Fibroblast of pulmonary artery (primary cell): ENCODE data around the gene EPYC.
"Not testable (repeated sequence)": the region's sequence is repeated elsewhere in the genome, so short reads cannot be mapped to it uniquely, and the experiment has no call there.

Experiments
- DNase-seq: peaks from one replicate; pipeline ENCODE4 v3.0.0-alpha.2; 2010; ENCODE audit warnings: low read depth
- H3K4me3 ChIP-seq: replicated peaks from 2 replicates; pipeline ENCODE4 v1.5.1; 2011; ENCODE audit warnings: low read depth, mild to moderate bottlenecking, control low read depth, low read length, moderate library complexity
- TF ChIP-seq, protein P1 (sequence below): IDR thresholded peaks from 2 replicates; pipeline ENCODE4 v1.5.1; 2011; ENCODE audit warnings: mild to moderate bottlenecking, control low read depth, low read length, inconsistent platforms; ENCODE audit errors: missing control alignments

The EPYC gene

DNA sequence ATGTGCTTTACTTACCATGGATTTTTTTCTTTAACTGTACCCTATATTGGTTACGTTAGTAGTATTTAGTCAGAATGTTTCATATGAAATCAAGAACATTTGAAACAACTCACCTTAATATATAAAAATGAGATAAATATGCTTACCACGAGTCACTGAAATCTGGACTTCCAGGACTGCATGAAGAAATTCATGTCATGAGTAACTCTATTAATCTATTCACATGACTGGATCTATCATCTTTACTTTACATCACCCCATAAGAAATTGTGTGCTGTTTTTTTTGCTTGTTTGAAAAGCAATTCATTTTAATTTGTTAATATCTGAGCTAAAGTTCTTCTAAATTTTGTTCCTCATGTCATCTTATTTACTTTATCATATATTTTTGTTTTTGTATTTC lies 5.2 kb downstream of the EPYC start:
- TF ChIP-seq, protein P1, sequence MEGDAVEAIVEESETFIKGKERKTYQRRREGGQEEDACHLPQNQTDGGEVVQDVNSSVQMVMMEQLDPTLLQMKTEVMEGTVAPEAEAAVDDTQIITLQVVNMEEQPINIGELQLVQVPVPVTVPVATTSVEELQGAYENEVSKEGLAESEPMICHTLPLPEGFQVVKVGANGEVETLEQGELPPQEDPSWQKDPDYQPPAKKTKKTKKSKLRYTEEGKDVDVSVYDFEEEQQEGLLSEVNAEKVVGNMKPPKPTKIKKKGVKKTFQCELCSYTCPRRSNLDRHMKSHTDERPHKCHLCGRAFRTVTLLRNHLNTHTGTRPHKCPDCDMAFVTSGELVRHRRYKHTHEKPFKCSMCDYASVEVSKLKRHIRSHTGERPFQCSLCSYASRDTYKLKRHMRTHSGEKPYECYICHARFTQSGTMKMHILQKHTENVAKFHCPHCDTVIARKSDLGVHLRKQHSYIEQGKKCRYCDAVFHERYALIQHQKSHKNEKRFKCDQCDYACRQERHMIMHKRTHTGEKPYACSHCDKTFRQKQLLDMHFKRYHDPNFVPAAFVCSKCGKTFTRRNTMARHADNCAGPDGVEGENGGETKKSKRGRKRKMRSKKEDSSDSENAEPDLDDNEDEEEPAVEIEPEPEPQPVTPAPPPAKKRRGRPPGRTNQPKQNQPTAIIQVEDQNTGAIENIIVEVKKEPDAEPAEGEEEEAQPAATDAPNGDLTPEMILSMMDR, result no peak
- H3K4me3 ChIP-seq, result no peak overlapping the region
- DNase-seq, result no peak

DNA sequence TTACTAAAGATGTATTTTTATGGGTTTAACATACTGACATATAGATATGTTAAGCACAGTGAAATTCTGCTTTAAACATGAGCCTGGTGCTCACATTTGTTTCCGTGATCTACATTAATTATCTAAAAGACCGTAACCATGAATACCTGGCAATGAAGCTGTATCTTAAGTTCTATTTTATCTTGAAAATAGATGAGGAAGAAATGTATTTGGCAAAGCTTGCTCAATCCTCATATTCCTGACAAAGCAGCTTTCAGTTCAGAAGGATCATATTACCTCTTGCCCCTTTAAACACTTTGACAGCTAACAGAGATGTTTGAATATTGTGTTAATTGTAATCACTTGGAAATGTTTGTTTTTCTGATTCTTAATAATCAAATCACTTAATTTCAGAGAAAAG lies 9.8 kb downstream of the EPYC start:
- peak; percentile 36 for DNase-seq
- TF ChIP-seq, protein P1, result no peak
- no peak overlapping the region for H3K4me3 ChIP-seq

DNA sequence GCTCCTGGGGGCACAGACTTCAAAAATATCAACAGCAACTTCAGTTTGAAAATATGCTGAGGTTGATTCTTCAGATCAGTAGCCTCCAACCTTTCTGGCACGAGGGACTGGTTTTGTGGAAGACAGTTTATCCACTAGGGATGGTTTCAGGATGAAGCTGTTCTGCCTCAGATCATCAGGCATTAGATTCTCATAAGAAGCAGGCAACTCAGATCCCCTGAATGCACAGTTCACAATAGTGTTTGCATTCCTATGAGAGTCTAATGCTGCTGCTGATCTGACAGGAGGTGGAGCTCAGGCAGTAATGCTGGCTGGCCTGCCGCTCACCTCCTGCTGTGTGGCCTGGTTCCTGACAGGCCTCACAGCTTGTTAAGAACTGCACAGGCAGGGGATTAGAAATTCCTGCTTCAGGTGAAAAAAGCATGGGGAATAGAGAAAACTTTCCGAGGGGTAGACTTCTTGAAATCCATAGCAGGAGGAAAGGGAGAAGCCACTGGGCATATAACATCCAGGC lies 12.8 kb downstream of the EPYC start:
- TF ChIP-seq, protein P1, result no peak
- no peak for DNase-seq
- H3K4me3 ChIP-seq, result no peak overlapping the region

DNA sequence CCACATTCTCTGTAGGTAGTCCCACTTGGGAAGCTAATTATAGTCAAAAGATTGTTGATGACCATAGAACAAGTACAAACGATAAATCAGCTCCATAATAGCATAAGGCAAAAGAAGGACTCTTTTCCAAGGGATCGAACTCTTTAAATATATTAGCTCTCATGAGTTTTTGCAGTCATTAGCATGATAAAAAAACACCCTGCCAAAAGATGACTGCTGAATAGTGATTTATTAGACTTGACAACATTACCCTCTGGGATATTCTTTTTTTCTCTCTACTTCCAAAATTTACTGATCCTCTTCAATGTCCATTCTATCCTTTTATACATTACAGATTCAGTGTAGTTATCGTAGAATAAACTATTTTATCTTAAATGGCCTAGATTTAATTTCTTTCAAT lies 14.2 kb downstream of the EPYC start:
- no peak for DNase-seq
- TF ChIP-seq, protein P1, result no peak

DNA sequence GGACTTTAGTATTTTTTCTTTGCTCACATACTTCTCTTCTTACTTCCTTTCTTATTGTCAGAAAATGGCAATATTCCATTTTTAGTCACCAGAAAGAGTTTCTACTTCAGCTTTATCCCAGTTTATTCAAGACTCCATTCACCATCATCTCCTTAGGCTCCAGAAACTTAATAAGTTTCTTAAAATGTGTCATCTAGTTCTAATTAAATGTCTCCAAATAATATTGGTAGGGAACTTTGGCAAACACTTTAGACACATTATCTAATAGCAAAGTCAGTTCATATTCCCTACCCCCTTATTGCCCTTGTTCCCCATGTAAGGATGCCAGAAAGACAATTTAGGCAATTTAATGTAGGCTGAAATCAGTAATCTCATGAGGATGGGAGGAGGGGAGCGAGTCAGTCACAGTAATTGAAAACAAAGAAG lies 15.1 kb downstream of the EPYC start:
- H3K4me3 ChIP-seq, result no peak overlapping the region
- TF ChIP-seq, protein P1, result no peak
- no peak for DNase-seq

More for the DNA sequence above, 14.2 kb downstream of the EPYC start:
- H3K4me3 ChIP-seq, result no peak overlapping the region

DNA sequence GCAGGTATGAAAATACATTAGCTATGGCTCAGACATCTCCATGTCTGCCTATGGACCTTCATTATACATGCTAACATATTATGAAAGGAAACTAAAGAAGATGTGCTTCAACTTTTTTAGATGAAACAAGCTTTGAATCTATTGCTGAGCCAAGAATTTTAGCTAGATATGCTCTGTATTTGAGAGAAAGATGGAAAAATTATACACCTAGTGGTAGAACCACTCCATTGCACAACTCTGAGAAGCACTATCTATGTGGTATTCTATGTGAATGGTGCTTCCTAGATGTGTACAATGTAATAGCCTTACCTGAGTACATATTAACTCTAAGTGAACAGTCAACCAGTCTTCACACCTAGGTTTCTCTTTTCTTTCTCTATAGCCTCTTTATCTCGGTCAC lies 17.3 kb downstream of the EPYC start:
- no peak overlapping the region for H3K4me3 ChIP-seq
- DNase-seq, result no peak
- TF ChIP-seq, protein P1, result no peak

DNA sequence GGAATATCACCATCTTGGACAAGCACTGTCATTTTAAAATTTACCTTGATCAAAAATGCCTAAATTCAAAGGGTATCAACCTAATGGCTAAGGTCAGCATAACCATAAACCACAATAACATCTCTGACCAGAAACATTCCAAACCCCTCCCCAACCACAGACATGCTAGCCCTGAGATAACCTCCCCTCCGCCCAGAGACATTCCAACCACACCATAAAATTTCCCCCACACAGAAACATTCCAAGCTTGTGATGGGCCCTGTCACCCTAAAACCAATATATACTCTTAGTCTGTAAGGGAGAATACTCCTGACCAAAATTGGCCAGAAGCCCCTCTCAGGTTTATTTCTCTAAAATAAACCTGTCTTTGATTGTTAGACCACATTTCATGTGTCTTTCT lies 17.7 kb downstream of the EPYC start:
- no peak overlapping the region for H3K4me3 ChIP-seq
- DNase-seq, result no peak
- TF ChIP-seq, protein P1, result no peak

DNA sequence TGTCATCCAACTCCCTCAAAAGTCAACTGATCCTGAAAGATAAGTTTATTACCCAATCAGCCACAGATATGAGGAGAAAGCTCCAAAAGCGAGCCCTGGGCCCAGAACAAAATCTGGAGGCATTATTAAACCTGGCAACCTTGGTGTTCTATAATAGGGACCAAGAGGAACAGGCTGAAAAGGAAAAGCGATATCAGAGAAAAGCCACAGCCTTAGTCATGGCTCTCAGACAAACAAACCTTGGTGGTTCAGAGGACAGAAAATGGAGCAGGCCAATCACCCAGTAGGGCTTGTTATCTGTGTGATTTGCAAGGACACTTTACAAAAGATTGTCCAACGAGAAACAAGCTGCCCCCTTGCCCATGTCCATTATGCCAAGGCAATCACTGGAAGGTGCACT lies 19.4 kb downstream of the EPYC start:
- DNase-seq, H3K4me3 ChIP-seq: not testable (repeated sequence)
